Neural progenitor cell (in vitro differentiated cells): ENCODE results near the gene SERPIND1. TPM values are rescaled to one million over a fixed set of nuclear protein-coding genes. Genes with fewer than 3 reads are reported as not detected.

Experiments used
- DNase-seq: peaks from one replicate; pipeline ENCODE4 v3.0.0-alpha.2; 2016; ENCODE audit warnings: low spot score
- H2AFZ ChIP-seq: fragments of 200-600 bp; sonication (generic); replicated peaks from 2 replicates; pipeline ENCODE4 v1.6.1; 2016; ENCODE audit warnings: antibody characterized with exemption
- H3F3A ChIP-seq: fragments of 200-600 bp; sonication (generic); 2 replicates; pipeline ENCODE4 v1.6.1; 2016; ENCODE audit warnings: antibody characterized with exemption, low read depth
- H3K27ac ChIP-seq: fragments of 200-600 bp; sonication (generic); 2 replicates; pipeline ENCODE4 v1.5.1; 2016; ENCODE audit warnings: mild to moderate bottlenecking
- H3K27me3 ChIP-seq: fragments of 200-600 bp; sonication (generic); 2 replicates; pipeline ENCODE4 v1.6.1; 2016; ENCODE audit warnings: mild to moderate bottlenecking, moderate library complexity
- H3K36me3 ChIP-seq: fragments of 200-600 bp; sonication (generic); 2 replicates; pipeline ENCODE4 v1.5.1; 2016
- H3K4me1 ChIP-seq: fragments of 200-600 bp; sonication (generic); 2 replicates; pipeline ENCODE4 v1.6.1; 2016; ENCODE audit warnings: mixed run types
- H3K4me2 ChIP-seq: fragments of 200-600 bp; sonication (generic); 2 replicates; pipeline ENCODE4 v1.6.1; 2016
- H3K4me3 ChIP-seq: fragments of 200-600 bp; sonication (generic); 2 replicates; pipeline ENCODE4 v1.5.1; 2016
- H3K79me2 ChIP-seq: fragments of 200-600 bp; sonication (generic); 2 replicates; pipeline ENCODE4 v1.6.1; 2016; ENCODE audit warnings: low read depth
- H3K9ac ChIP-seq: fragments of 200-600 bp; sonication (generic); 2 replicates; pipeline ENCODE4 v1.6.1; 2016
- H3K9me3 ChIP-seq: fragments of 200-600 bp; sonication (generic); 2 replicates; pipeline ENCODE4 v1.5.1; 2016; ENCODE audit warnings: low read depth
- H4K20me1 ChIP-seq: fragments of 200-600 bp; sonication (generic); 2 replicates; pipeline ENCODE4 v1.6.1; 2016; ENCODE audit warnings: low read depth
- H3K27ac Mint-ChIP-seq: 3 replicates; pipeline ENCODE4 v1.8.0; 2021; ENCODE audit warnings: mixed read lengths
- H3K27me3 Mint-ChIP-seq: 2 replicates; pipeline ENCODE4 v1.8.0; 2022; ENCODE audit warnings: low read depth, mild to moderate bottlenecking, inconsistent platforms, moderate library complexity, mixed read lengths; ENCODE audit not compliant: insufficient read depth
- H3K36me3 Mint-ChIP-seq: 3 replicates; pipeline ENCODE4 v1.8.0; 2021; ENCODE audit warnings: mixed read lengths
- H3K4me1 Mint-ChIP-seq: 3 replicates; pipeline ENCODE4 v1.8.0; 2021; ENCODE audit warnings: mixed read lengths
- H3K4me3 Mint-ChIP-seq: 3 replicates; pipeline ENCODE4 v1.8.0; 2021; ENCODE audit warnings: mild to moderate bottlenecking, moderate library complexity, mixed read lengths
- H3K9me3 Mint-ChIP-seq: 3 replicates; pipeline ENCODE4 v1.8.0; 2020; ENCODE audit warnings: mixed read lengths
- CTCF ChIP-seq: fragments of 200-600 bp; sonication (generic); IDR thresholded peaks from 2 replicates; pipeline ENCODE4 v1.5.1; 2017; ENCODE audit warnings: antibody characterized with exemption, mild to moderate bottlenecking
- EZH2 ChIP-seq: fragments of 200-600 bp; sonication (generic); IDR thresholded peaks from 2 replicates; pipeline ENCODE4 v1.6.1; 2017; ENCODE audit warnings: antibody characterized with exemption, mild to moderate bottlenecking, moderate library complexity
- EZH2phosphoT487 ChIP-seq: fragments of 200-600 bp; sonication (generic); IDR thresholded peaks from 2 replicates; pipeline ENCODE4 v1.6.1; 2017; ENCODE audit warnings: antibody characterized with exemption
- total RNA-seq: library from RNA; depleted of rRNA; stranded (reverse); fragments of >200 nt; gene quantifications from 2 replicates; pipeline ENCODE4 v1.2.3, GENCODE V29; 2015; ENCODE audit warnings: low replicate concordance

SERPIND1 gene
- total RNA-seq, 1 donor from 2014 or later, result not detected

DNA sequence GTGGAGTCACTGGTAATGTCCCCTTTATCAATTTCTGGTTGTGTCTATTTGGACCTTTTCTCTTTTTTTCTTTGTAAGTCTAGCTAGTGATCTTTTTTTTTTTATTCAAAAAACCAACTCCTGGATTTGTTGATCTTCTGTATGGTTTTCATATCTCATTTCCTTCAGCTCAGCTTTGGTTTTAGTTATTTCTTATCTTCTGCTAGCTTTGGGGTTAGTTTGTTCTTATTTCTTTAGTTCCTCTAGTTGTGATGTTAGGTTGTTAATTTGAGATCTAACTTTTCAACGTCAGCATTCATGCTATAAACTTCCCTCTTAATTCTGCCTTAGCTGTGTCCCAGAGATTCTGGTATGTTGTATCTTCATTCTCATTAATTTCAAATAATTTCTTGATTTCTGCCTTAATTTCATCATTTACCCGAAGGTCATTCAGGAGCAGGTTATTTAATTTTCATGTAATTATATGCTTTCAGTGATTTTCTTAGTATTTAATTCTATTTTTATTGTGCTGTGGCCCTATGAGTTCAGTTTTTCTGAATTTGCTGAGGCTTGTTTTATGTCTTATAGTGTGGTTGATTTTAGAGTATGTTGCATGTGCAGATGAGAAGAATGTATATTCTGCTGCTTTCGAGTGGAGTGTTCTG is 55.7 kb downstream of the SERPIND1 start:
- Mint-ChIP-seq H3K9me3 (no peaks in the 10 kb centered on the region), H3K4me3 (no peak overlapping the region)
- H3K36me3 ChIP-seq, result no peaks in the 10 kb centered on the region

DNA sequence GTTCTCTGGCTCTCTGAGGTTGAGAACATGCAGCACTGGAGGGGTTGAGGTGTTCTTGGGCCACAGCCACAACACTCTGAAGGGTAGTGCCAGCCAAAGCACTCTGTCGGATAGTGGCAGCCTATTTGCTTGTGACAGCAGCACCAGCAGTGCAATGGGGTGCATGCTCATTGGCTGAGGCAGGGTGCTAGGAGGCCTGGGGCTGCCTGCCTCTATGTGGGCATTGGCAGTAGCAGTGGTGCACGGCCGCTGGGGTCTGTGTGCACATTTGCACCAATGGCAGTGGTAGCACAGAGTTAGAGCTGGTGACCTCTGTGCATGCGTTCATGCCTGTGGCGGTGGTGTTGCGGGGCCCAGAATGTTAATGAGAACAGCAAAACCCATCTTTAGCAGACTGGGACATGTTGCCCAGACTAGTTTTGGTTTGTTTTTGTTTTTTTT is 59.3 kb downstream of the SERPIND1 start:
- Histone ChIP-seq H3K9ac (no peak overlapping the region), H4K20me1 (no peaks in the 10 kb centered on the region), H2AFZ (no peak overlapping the region), H3K27me3 (no peaks in the 10 kb centered on the region), H3K4me2 (no peak overlapping the region), H3F3A (no peaks in the 10 kb centered on the region), H3K79me2 (no peaks in the 10 kb centered on the region), H3K4me1 (no peaks in the 10 kb centered on the region), H3K9me3 (no peaks in the 10 kb centered on the region), H3K36me3 (no peaks in the 10 kb centered on the region), H3K27ac (no peak overlapping the region), H3K4me3 (no peak overlapping the region)
- Mint-ChIP-seq H3K4me3 (no peak overlapping the region), H3K9me3 (no peaks in the 10 kb centered on the region), H3K36me3 (peaks cover 33% of the 10 kb centered on the region), H3K27me3 (no peaks in the 10 kb centered on the region), H3K4me1 (no peaks in the 10 kb centered on the region), H3K27ac (no peak overlapping the region)
- DNase-seq, result no peak
- TF ChIP-seq CTCF, result no peak
- TF ChIP-seq EZH2phosphoT487, result no peak
- no peak for TF ChIP-seq EZH2

More for the DNA sequence above, 55.7 kb downstream of the SERPIND1 start:
- Histone ChIP-seq H3K4me2 (no peak overlapping the region), H3K4me1 (no peaks in the 10 kb centered on the region), H3F3A (no peaks in the 10 kb centered on the region), H4K20me1 (no peaks in the 10 kb centered on the region), H3K9me3 (no peaks in the 10 kb centered on the region), H2AFZ (no peak overlapping the region), H3K9ac (no peak overlapping the region), H3K27me3 (no peaks in the 10 kb centered on the region), H3K27ac (no peak overlapping the region), H3K79me2 (no peaks in the 10 kb centered on the region), H3K4me3 (no peak overlapping the region)
- DNase-seq, result no peak
- no peak for TF ChIP-seq EZH2
- TF ChIP-seq EZH2phosphoT487, result no peak
- TF ChIP-seq CTCF, result no peak
- Mint-ChIP-seq H3K4me1 (no peaks in the 10 kb centered on the region), H3K36me3 (peaks cover 39% of the 10 kb centered on the region), H3K27ac (no peak overlapping the region), H3K27me3 (peaks cover 2% of the 10 kb centered on the region)

- no peak overlapping the region for H3K27ac Mint-ChIP-seq
- Histone ChIP-seq H4K20me1 (no peaks in the 10 kb centered on the region), H2AFZ (no peak overlapping the region), H3F3A (no peaks in the 10 kb centered on the region), H3K9me3 (no peaks in the 10 kb centered on the region), H3K9ac (no peak overlapping the region), H3K36me3 (no peaks in the 10 kb centered on the region), H3K4me3 (no peak overlapping the region), H3K4me1 (no peaks in the 10 kb centered on the region), H3K27me3 (no peaks in the 10 kb centered on the region), H3K79me2 (no peaks in the 10 kb centered on the region), H3K4me2 (no peak overlapping the region), H3K27ac (no peak overlapping the region)
- H3K9me3 Mint-ChIP-seq, result no peaks in the 10 kb centered on the region
- no peak overlapping the region for H3K4me3 Mint-ChIP-seq
- H3K4me1 Mint-ChIP-seq, result no peaks in the 10 kb centered on the region
- no peak for TF ChIP-seq CTCF
- no peak for TF ChIP-seq EZH2
- TF ChIP-seq EZH2phosphoT487, result no peak
- peaks cover 31% of the 10 kb centered on the region for H3K36me3 Mint-ChIP-seq
- DNase-seq, result no peak
- H3K27me3 Mint-ChIP-seq, result no peaks in the 10 kb centered on the region
Observed at GRCh38 chr22:20834206-20834605, 60.3 kb downstream of the SERPIND1 start.
